ENCODE data around the gene ENAM.

ENAM gene

GRCh38 chr4:70628444-70628843, at the start of gene ENAM:
Gene ENAM, plus strand, starts transcription at chr4:70628744. Its CDS starts 757 bp downstream, at chr4:70629501.
- DNase-seq (ENCODE audit: low read depth in 2 of 3, low spot score in 1 of 3): no peak

- DNase-seq (ENCODE audit: low read depth in 2 of 3, low spot score in 1 of 3): no peak
These were observed 46.6 kb upstream of the ENAM start for GRCh38 chr4:70581980-70582379.

- no peak for DNase-seq (ENCODE audit: low read depth in 2 of 3, low spot score in 1 of 3)
These were observed 44.4 kb upstream of the ENAM start for GRCh38 chr4:70583952-70584834.

GRCh38 chr4:70586841-70587240, 41.7 kb upstream of the ENAM start:
- no peak for DNase-seq (ENCODE audit: low read depth in 2 of 3, low spot score in 1 of 3)

- no peak for DNase-seq (ENCODE audit: low read depth in 2 of 3, low spot score in 1 of 3)
These were observed 38.8 kb upstream of the ENAM start for GRCh38 chr4:70589785-70590184.

GRCh38 chr4:70591955-70592582, 36.5 kb upstream of the ENAM start, which contains the start of gene AMBN:
Gene AMBN, plus strand, starts transcription at chr4:70592256. Its CDS starts 103 bp downstream, at chr4:70592359.
- DNase-seq (ENCODE audit: low read depth in 2 of 3, low spot score in 1 of 3): no peak

GRCh38 chr4:70594196-70594595, 34.3 kb upstream of the ENAM start:
- no peak for DNase-seq (ENCODE audit: low read depth in 2 of 3, low spot score in 1 of 3)

- DNase-seq (ENCODE audit: low read depth in 2 of 3, low spot score in 1 of 3): no peak
These were observed 28.2 kb upstream of the ENAM start for GRCh38 chr4:70600305-70600704.

GRCh38 chr4:70600977-70601376, 27.6 kb upstream of the ENAM start:
- no peak for DNase-seq (ENCODE audit: low read depth in 2 of 3, low spot score in 1 of 3)

GRCh38 chr4:70601422-70602039, 27.0 kb upstream of the ENAM start:
- peak; percentile 41 to 54 (median 49) for DNase-seq (ENCODE audit: low read depth in 2 of 3, low spot score in 1 of 3)

GRCh38 chr4:70603856-70604255, 24.7 kb upstream of the ENAM start:
- DNase-seq (ENCODE audit: low read depth in 2 of 3, low spot score in 1 of 3): no peak

GRCh38 chr4:70606459-70606858, 22.1 kb upstream of the ENAM start:
- DNase-seq (ENCODE audit: low read depth in 2 of 3, low spot score in 1 of 3): no peak

- DNase-seq (ENCODE audit: low read depth in 2 of 3, low spot score in 1 of 3): no peak
These were observed 21.1 kb upstream of the ENAM start for GRCh38 chr4:70607334-70607853.

- DNase-seq (ENCODE audit: low read depth in 2 of 3, low spot score in 1 of 3): no peak
These were observed 20.2 kb upstream of the ENAM start for GRCh38 chr4:70608324-70608723.

GRCh38 chr4:70613306-70614183, 15.0 kb upstream of the ENAM start:
- DNase-seq (ENCODE audit: low read depth in 2 of 3, low spot score in 1 of 3): no peak

- no peak for DNase-seq (ENCODE audit: low read depth in 2 of 3, low spot score in 1 of 3)
These were observed 14.4 kb upstream of the ENAM start for GRCh38 chr4:70614184-70614555.

- no peak for DNase-seq (ENCODE audit: low read depth in 2 of 3, low spot score in 1 of 3)
These were observed 9.3 kb upstream of the ENAM start for GRCh38 chr4:70619288-70619687.

- no peak for DNase-seq (ENCODE audit: low read depth in 2 of 3, low spot score in 1 of 3)
These were observed 8.8 kb upstream of the ENAM start for GRCh38 chr4:70619778-70620177.

- DNase-seq (ENCODE audit: low read depth in 2 of 3, low spot score in 1 of 3): no peak
These were observed 5.2 kb upstream of the ENAM start for GRCh38 chr4:70623323-70623722.

- no peak for DNase-seq (ENCODE audit: low read depth in 2 of 3, low spot score in 1 of 3)
These were observed 4.2 kb upstream of the ENAM start for GRCh38 chr4:70624226-70624793.
